Inflammatory macrophage treated with lipopolysaccharide for 4 hours (primary cell): Measurements from ENCODE around the gene SEPTIN10.
"Not testable (repeated sequence)": the region's sequence is repeated elsewhere in the genome, so short reads cannot be mapped to it uniquely, and the experiment has no call there.

Experiments used
- DNase-seq: peaks from one replicate; pipeline ENCODE4 v3.0.0-alpha.2; 2020

The SEPTIN10 gene

DNA sequence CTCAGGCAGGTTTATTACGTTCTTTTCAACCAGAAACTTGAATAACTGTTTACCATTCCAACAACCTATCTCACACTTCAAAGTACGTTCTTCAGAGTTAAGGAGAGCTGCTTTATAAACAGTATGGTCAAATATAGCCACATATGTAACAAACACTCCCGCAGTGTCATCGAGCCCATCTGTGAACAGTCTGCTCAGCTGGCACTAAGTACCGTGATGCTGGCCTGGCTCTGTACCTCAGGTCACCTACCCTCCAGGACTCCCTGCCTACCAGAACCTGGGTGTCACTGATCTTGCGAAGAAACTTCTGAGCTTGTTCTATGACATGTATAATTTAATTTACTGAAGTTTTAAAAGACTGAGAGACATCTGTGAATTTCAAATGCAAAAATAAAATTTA is 71.4 kb downstream of the SEPTIN10 start:
- DNase-seq = no peak

GRCh38 chr2:109538546-109538945 is 75.2 kb downstream of the SEPTIN10 start:
- DNase-seq = no peak

GRCh38 chr2:109537565-109538222 is 76.1 kb downstream of the SEPTIN10 start:
- no peak for DNase-seq

- not testable (repeated sequence) for DNase-seq
Observed at GRCh38 chr2:109536556-109536955, 77.2 kb downstream of the SEPTIN10 start.

- no peak for DNase-seq
Observed at GRCh38 chr2:109535217-109535946, 78.4 kb downstream of the SEPTIN10 start.

GRCh38 chr2:109533823-109534222 is 79.9 kb downstream of the SEPTIN10 start:
- no peak for DNase-seq

DNA sequence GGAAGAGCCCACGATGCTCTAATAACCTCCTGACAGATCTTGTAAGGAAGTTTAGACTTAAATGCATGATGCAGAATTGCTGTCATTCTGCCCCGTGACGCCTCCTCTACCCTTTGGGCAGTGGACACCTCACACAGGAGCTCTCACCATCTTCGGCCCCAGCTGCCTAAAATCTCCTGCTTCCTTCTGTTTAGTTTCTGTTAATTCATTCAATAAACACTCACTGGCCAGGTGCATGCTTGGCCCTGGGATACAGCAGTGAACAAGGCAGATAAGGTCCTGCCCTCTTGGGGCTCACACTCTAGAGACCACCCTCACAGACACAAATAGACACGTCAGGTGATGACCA is 81.1 kb downstream of the SEPTIN10 start:
- DNase-seq = no peak

DNA sequence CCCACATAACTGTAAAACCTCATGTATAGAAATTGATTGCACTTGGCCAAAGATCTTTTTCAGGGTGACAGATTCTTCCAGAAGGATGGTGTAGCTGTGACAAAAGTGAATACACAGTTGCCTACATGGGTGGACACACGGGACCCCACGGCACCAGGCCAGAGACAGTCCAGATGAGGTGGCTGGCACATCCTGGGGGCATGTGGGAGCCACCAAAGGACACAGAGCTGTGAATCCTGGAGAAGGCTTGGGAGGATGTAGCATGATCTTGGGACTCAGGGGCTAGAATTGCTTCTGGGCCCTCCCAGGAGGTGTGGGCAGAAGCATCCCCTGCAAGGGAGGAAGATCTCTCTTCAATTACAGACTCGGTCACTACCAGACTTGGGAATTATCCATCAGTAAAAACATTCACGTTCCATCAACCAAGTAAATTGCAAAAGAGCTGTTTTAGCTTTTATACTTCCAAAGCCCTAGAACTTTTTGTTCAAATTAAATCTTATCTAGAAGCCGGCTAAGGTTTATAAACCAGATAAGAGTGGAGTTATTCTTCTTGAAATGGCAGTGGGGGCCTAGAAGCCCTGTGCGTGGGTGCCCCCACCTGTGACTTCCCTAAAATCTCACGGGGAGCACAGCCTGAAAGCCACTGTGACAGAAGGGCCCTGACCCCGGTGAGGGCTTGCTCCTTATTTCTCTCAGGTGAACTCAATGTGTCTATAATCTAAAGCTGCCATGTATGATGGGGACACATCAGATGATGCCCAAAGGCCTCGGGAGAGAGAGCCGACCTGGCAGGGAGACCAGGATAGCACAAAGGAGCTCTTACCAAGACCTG is 81.7 kb downstream of the SEPTIN10 start:
- DNase-seq = no peak

DNA sequence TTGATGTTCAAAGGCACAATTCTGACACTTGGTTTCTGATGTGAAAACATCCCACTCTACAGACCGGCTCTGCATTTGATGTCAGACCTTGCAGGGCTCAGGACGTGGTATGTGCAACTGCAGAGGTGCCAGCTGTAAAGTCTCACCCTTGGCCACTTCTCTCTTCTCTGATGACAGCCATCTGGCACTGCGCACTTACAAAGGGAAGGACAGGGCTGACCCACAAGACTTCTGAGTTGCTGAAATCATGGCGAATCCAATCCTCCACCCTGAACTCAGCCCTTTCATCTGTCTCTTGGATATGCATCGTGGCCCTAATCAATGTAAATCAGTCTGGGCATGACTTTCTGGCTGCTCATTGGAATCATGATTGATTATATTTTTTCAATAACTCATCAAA is 82.5 kb downstream of the SEPTIN10 start:
- no peak for DNase-seq

GRCh38 chr2:109530712-109531111 is 83.1 kb downstream of the SEPTIN10 start:
- no peak for DNase-seq

- no peak for DNase-seq
Observed at GRCh38 chr2:109529532-109530449, 84.0 kb downstream of the SEPTIN10 start.

GRCh38 chr2:109528811-109529501 is 84.8 kb downstream of the SEPTIN10 start:
- no peak for DNase-seq

DNA sequence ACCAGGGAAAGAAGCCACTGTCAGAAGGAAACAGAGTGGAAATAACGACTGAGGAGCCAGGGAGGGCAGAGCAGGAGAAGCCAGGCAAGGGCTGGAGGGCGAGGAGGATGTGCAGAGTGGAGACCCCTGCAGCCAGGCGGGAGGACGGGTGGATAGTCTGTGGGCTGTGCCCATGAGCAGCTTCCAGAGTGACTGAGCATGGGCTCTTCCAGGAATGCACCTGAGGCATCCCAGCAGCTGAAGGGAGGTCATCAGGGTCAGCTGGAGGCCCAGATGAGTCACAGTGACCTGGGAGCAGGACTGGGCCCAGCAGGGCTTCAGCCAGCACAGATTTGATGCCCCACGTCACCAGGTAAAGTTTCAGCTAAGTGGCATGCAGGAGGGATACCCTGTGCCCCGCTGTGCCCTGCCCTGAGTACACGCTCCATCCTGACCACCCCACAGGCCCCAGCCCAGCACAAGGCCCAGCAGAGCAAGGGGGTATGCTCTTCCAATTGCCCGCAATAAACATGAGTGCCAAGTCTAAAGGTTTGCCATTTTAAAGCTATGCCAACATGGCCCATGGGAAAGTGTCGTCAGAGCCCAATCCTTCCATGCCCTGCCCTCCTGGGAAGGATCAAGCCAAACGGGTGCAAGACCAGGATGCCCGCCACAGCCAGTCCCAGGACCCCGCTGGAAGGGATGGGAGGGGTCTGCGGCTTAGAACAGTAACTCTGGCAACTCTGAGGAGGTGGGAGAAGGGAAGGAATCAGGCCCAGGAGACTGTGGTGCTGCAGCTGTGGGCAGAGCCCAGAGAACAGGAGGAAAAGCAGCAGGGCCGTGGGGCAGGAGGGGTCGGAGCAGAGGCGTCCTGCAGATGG is 85.7 kb downstream of the SEPTIN10 start:
- no peak for DNase-seq

GRCh38 chr2:109527079-109527478 is 86.7 kb downstream of the SEPTIN10 start:
- no peak for DNase-seq

GRCh38 chr2:109526442-109526970 is 87.3 kb downstream of the SEPTIN10 start:
- no peak for DNase-seq

- no peak for DNase-seq
Observed at GRCh38 chr2:109525836-109526235, 87.9 kb downstream of the SEPTIN10 start.

DNA sequence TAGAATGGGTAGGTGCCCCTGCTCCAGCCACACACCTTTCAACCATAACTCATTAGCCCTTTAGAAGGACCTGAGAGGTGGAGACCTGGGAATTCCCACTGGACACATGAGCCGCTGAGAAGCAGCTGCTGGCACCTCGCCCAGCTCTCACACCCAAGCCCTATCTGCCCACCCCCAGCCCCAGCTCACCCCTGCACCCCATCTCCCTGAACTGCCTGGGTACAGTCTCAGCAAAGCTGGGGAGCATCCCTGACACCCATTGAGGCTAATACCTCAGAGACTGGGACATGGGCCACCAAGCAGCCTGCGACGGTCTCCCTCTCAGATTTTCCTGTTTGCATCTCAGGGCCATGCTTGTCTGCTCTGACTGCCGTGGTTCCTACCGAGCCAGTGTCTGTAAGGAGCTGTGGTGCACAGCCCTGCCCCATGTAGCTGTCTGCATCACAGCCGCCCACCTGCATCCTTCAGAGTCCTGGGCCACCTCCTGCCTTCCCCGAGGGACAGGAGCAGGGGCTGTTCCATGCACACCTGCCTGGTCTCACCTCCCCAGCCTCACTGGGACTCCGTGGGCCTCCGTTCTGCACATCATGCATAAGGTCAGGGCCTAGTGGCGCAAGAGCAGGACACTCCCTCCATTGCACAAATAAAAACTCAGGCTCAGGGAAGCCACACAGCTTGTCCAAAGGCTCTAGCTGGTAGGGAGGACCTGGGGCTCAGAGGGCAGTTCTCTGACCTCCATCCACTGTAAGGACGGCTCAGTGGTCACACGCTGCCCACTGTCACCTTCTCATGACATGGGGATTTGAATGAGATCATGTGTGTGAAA is 90.0 kb downstream of the SEPTIN10 start:
- no peak for DNase-seq

DNA sequence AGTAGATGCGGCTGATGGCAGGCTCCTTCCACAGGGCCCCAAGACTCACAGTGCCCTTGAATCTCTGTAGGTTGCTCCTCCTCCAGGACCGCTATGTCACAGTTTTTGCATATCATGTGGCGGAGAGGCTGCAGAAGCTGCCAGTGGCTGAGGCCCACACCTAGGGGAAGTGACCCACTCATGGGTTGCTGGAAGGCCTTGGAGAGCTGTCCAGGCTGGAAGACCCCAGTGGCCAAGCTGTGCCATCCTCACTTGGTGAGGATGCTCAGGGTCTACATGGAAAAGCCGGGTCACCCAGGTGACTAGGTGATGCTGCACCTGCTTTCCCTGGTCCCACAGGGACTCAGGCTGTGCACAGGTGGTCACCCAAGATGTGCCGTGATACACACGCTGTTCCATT is 90.6 kb downstream of the SEPTIN10 start:
- no peak for DNase-seq

GRCh38 chr2:109522063-109522374 is 91.7 kb downstream of the SEPTIN10 start:
- DNase-seq = no peak
